Panc1 (cell line): ENCODE measurements around the gene HNRNPH2. TPM values are rescaled to one million over a fixed set of nuclear protein-coding genes. Genes with fewer than 3 reads are reported as not detected.

Experiments used
- ATAC-seq: fragments of 200-7000 bp; cut with Tn5 transposase; 2 replicates; pipeline ENCODE4 v1.9.1; 2020; ENCODE audit warnings: mild to moderate bottlenecking, moderate library complexity
- BruUV-seq: library from RNA; stranded (reverse); fragments of 400-500 nt; replicated peaks from 2 replicates; lab custom pipeline; 2021; lab: Mats Ljungman, UMichigan
- CTCF ChIA-PET: fragments of 300-600 bp; sonication (Branson Sonifier 250); formaldehyde crosslinking; loops from one replicate; lab custom pipeline; 2022; ENCODE audit warnings: antibody characterized with exemption; lab: Charles Lee
- POLR2A ChIA-PET: fragments of 300-600 bp; sonication (Branson Sonifier 250); formaldehyde crosslinking; loops from one replicate; lab custom pipeline; 2022; ENCODE audit warnings: antibody characterized with exemption; lab: Charles Lee
- DNase-seq: peaks from one replicate; pipeline ENCODE4 v3.0.0-alpha.2; 2010; ENCODE audit warnings: low read depth, low spot score
- H3K27ac ChIP-seq: 2 replicates; pipeline ENCODE4 v1.5.1; 2011; ENCODE audit warnings: mild to moderate bottlenecking, low read length, inconsistent platforms
- H3K27me3 ChIP-seq: fragments of 200-500 bp; sonication (Bioruptor generic); 2 replicates; pipeline ENCODE4 v1.6.0; 2014; ENCODE audit warnings: low read length, inconsistent platforms; ENCODE audit not compliant: control insufficient read depth, insufficient read depth
- H3K36me3 ChIP-seq: fragments of 200-500 bp; sonication (Bioruptor generic); 2 replicates; pipeline ENCODE4 v1.5.1; 2014; ENCODE audit warnings: inconsistent platforms, mild to moderate bottlenecking, low read length, moderate library complexity; ENCODE audit not compliant: control insufficient read depth, insufficient read depth
- H3K4me1 ChIP-seq: 2 replicates; pipeline ENCODE4 v1.5.1; 2011; ENCODE audit warnings: inconsistent platforms, mild to moderate bottlenecking, low read length, moderate library complexity; ENCODE audit not compliant: control insufficient read depth, insufficient read depth
- H3K4me3 ChIP-seq, 2 experiments: 2 replicates each; pipeline ENCODE4 v1.5.1; 2011 to 2012; ENCODE audit warnings: low read depth in 2 of 2, low read length in 2 of 2, mild to moderate bottlenecking in 2 of 2, inconsistent platforms in 1 of 2, moderate library complexity in 1 of 2
- H3K9me3 ChIP-seq: fragments of 200-500 bp; sonication (Bioruptor generic); 2 replicates; pipeline ENCODE4 v1.5.1; 2014; ENCODE audit warnings: low read depth, mild to moderate bottlenecking, inconsistent platforms, low read length, moderate library complexity; ENCODE audit not compliant: control insufficient read depth, insufficient read depth
- POLR2AphosphoS5 ChIP-seq: IDR thresholded peaks from 2 replicates; pipeline ENCODE4 v1.6.1; 2012; ENCODE audit warnings: mild to moderate bottlenecking, low read depth, low read length, moderate library complexity
- SIN3A ChIP-seq: IDR thresholded peaks from 2 replicates; pipeline ENCODE4 v1.6.1; 2012; ENCODE audit warnings: low read depth, mild to moderate bottlenecking, low read length, moderate library complexity, borderline replicate concordance; ENCODE audit not compliant: insufficient read depth
- TCF7L2 ChIP-seq: IDR thresholded peaks from 2 replicates; pipeline ENCODE4 v1.6.1; 2011; ENCODE audit warnings: mild to moderate bottlenecking, low read depth, low read length, inconsistent platforms
- in situ Hi-C: cut with HindIII; loops from 2 replicates; pipeline ENCODE4 v1.10.0; 2016; ENCODE audit warnings: low sequenced_read_pairs, low pct_unique_long_range_greater_than_20kb
- intact Hi-C: fragments of 100-400 bp; cut with micrococcal nuclease; formaldehyde crosslinking; loops from one replicate; pipeline ENCODE4 v1.10.0; 2022; ENCODE audit not compliant: unreplicated experiment
- total RNA-seq: library from RNA; stranded (reverse); gene quantifications from one replicate; pipeline ENCODE4 v1.2.1, GENCODE V29; 2021; ENCODE audit not compliant: unreplicated experiment
- TF ChIP-seq, protein P1 (sequence below), 2 experiments: IDR thresholded peaks; 2 replicates each; pipeline ENCODE4 v1.6.1; 2011 to 2012; ENCODE audit warnings: low read depth in 2 of 2, control low read depth in 1 of 2, low read length in 1 of 2, mild to moderate bottlenecking in 1 of 2, moderate library complexity in 1 of 2; ENCODE audit not compliant: insufficient read depth in 1 of 2
- TF ChIP-seq, protein P2 (sequence below): fragments of 450-650 bp; IDR thresholded peaks from 2 replicates; pipeline ENCODE4 v1.5.1; 2017; ENCODE audit warnings: mild to moderate bottlenecking

Gene HNRNPH2
- total RNA-seq, 1 experiment from 2014 or later: 91.5 TPM

DNA sequence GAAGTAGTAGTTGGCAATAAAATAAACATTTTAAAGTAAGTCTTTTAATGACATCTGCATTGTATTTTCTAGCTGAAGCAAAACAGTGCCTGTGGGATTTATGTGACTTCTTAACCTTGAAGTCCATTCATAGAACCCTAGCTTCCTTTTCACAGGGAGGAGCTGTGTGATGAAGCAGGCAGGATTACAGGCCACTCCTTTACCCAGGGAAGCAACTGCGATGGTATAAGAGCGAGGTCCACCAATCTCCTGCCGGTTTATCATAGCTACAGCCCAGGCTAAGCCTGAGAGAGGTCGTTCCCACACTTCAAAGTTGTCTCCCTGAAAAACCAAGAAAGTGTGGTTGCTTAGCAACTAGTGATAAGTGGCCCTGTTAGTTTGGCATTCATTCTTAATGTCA lies 10.2 kb upstream of the HNRNPH2 start:
- no peaks in the 10 kb centered on the region for H3K27me3 ChIP-seq
- H3K27ac ChIP-seq: peak overlapping the region; percentile 13; the same call in 1 of the 2 replicates
- peaks cover 10% of the 10 kb centered on the region; the same call in 1 of the 2 replicates for H3K36me3 ChIP-seq
- intact Hi-C loops: no loop called here
- peaks cover 6% of the 10 kb centered on the region; the same call in 1 of the 2 replicates for H3K4me1 ChIP-seq
- POLR2A ChIA-PET: interaction anchor here (0.6 kb wide), 1 partner anchor 137 kb away, joined by 3 read pairs; no protein-coding TSS in a partner anchor
- H3K4me3 ChIP-seq: no peak overlapping the region
- no TSS peak for BruUV-seq
- no peak for TF ChIP-seq SIN3A
- TF ChIP-seq, protein P1, sequence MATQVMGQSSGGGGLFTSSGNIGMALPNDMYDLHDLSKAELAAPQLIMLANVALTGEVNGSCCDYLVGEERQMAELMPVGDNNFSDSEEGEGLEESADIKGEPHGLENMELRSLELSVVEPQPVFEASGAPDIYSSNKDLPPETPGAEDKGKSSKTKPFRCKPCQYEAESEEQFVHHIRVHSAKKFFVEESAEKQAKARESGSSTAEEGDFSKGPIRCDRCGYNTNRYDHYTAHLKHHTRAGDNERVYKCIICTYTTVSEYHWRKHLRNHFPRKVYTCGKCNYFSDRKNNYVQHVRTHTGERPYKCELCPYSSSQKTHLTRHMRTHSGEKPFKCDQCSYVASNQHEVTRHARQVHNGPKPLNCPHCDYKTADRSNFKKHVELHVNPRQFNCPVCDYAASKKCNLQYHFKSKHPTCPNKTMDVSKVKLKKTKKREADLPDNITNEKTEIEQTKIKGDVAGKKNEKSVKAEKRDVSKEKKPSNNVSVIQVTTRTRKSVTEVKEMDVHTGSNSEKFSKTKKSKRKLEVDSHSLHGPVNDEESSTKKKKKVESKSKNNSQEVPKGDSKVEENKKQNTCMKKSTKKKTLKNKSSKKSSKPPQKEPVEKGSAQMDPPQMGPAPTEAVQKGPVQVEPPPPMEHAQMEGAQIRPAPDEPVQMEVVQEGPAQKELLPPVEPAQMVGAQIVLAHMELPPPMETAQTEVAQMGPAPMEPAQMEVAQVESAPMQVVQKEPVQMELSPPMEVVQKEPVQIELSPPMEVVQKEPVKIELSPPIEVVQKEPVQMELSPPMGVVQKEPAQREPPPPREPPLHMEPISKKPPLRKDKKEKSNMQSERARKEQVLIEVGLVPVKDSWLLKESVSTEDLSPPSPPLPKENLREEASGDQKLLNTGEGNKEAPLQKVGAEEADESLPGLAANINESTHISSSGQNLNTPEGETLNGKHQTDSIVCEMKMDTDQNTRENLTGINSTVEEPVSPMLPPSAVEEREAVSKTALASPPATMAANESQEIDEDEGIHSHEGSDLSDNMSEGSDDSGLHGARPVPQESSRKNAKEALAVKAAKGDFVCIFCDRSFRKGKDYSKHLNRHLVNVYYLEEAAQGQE (IDR thresholded peaks at IDR 0.05; ENCODE audit: insufficient read depth in 1 of 2, low read depth in 2 of 2, low read length in 1 of 2): no peak
- H3K9me3 ChIP-seq: no peaks in the 10 kb centered on the region
- in situ Hi-C loops: no loop called here
- CTCF ChIA-PET: no interaction called here
- ATAC-seq (peak; percentile 70), DNase-seq (no peak)

DNA sequence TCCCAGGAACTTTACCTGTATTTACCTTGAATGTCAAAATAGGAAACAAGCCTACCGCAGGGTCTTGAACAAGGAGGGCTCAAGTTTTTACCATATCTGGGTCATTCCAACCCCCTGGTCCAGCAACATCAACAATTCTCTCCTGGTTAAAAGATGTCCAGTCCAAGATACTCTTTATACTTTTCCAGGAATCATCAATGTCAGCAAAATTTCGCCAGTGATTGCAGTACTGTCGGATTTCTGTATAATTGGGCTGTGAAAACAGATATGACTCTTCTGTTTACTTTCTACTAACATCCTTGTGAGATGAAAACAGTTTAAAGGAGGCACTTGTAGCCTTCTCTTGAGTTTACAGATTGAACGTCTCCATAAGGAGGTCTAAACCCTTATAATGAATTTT lies 9.3 kb upstream of the HNRNPH2 start:
- TF ChIP-seq, protein P1 (IDR thresholded peaks at IDR 0.05; ENCODE audit: insufficient read depth in 1 of 2, low read depth in 2 of 2, low read length in 1 of 2): no peak
- TF ChIP-seq TCF7L2 (no peak), POLR2AphosphoS5 (no peak), SIN3A (no peak)
- TF ChIP-seq, protein P2, sequence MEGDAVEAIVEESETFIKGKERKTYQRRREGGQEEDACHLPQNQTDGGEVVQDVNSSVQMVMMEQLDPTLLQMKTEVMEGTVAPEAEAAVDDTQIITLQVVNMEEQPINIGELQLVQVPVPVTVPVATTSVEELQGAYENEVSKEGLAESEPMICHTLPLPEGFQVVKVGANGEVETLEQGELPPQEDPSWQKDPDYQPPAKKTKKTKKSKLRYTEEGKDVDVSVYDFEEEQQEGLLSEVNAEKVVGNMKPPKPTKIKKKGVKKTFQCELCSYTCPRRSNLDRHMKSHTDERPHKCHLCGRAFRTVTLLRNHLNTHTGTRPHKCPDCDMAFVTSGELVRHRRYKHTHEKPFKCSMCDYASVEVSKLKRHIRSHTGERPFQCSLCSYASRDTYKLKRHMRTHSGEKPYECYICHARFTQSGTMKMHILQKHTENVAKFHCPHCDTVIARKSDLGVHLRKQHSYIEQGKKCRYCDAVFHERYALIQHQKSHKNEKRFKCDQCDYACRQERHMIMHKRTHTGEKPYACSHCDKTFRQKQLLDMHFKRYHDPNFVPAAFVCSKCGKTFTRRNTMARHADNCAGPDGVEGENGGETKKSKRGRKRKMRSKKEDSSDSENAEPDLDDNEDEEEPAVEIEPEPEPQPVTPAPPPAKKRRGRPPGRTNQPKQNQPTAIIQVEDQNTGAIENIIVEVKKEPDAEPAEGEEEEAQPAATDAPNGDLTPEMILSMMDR: no peak
- H3K36me3 ChIP-seq: peaks cover 10% of the 10 kb centered on the region; the same call in 1 of the 2 replicates
- H3K4me1 ChIP-seq: no peaks in the 10 kb centered on the region
- in situ Hi-C loops: no loop called here
- ATAC-seq: no peak
- intact Hi-C loops: no loop called here
- CTCF ChIA-PET: no interaction called here
- H3K4me3 ChIP-seq: no peak overlapping the region
- no peaks in the 10 kb centered on the region for H3K9me3 ChIP-seq
- POLR2A ChIA-PET: no interaction called here
- DNase-seq: no peak
- BruUV-seq: no TSS peak
- no peak overlapping the region for H3K27ac ChIP-seq
- H3K27me3 ChIP-seq: no peaks in the 10 kb centered on the region
